ENCODE measurements around the gene MTCH2.

GRCh38 chr11:47571357-47571729 lies 71.0 kb downstream of the MTCH2 start:
- TF ChIP-seq CTCF (conservative IDR thresholded peaks at IDR 0.05 in 1 of 2, IDR thresholded peaks at IDR 0.05 in 1 of 2; ENCODE audit: low read depth in 1 of 2, low read length in 2 of 2) (no peak), EZH2 (IDR thresholded peaks at IDR 0.05; ENCODE audit: low read length, missing control alignments) (no peak)
